HepG2 (cell line): ENCODE measurements around the gene GPC2. TPM values are rescaled to one million over a fixed set of nuclear protein-coding genes. Genes with fewer than 3 reads are reported as not detected.

Source experiments
- ARNT ChIP-seq: fragments of 450-650 bp; IDR thresholded peaks from 2 replicates; pipeline ENCODE4 v1.6.1; 2017
- DPF2 ChIP-seq: sonication (generic); formaldehyde crosslinking; IDR thresholded peaks from 2 replicates; pipeline ENCODE4 v1.4.0; 2020; ENCODE audit warnings: mild to moderate bottlenecking, low read depth, missing genetic modification reagents, borderline replicate concordance
- ETS1 ChIP-seq: sonication (generic); formaldehyde crosslinking; IDR thresholded peaks from 2 replicates; pipeline ENCODE4 v1.4.0; 2020; ENCODE audit warnings: missing genetic modification reagents
- FOXO1 ChIP-seq: sonication (generic); formaldehyde crosslinking; IDR thresholded peaks from 2 replicates; pipeline ENCODE4 v1.4.0; 2020; ENCODE audit warnings: missing genetic modification reagents
- HOMEZ ChIP-seq: IDR thresholded peaks from 2 replicates; pipeline ENCODE4 v1.6.1; 2016; ENCODE audit warnings: low read depth
- HOXA7 ChIP-seq: sonication (generic); formaldehyde crosslinking; IDR thresholded peaks from 2 replicates; pipeline ENCODE4 v1.8.1; 2022; ENCODE audit warnings: mild to moderate bottlenecking, missing genetic modification reagents, moderate library complexity
- IKZF4 ChIP-seq: sonication (generic); formaldehyde crosslinking; IDR thresholded peaks from 2 replicates; pipeline ENCODE4 v1.5.1; 2020; ENCODE audit warnings: borderline replicate concordance, mild to moderate bottlenecking, low read depth, missing genetic modification reagents; ENCODE audit errors: not compliant biosample characterization
- KMT2B ChIP-seq: IDR thresholded peaks from 2 replicates; pipeline ENCODE4 v1.6.1; 2016; ENCODE audit warnings: missing genetic modification reagents, missing compliant biosample characterization
- MXI1 ChIP-seq: IDR thresholded peaks from 3 replicates; pipeline ENCODE4 v1.6.1; 2012; ENCODE audit warnings: low read depth, low read length, inconsistent platforms, borderline replicate concordance
- NFE2L2 ChIP-seq: fragments of 150-350 bp; IDR thresholded peaks from 2 replicates; pipeline ENCODE4 v1.6.1; 2014; ENCODE audit warnings: low read length
- NFYB ChIP-seq: sonication (generic); formaldehyde crosslinking; IDR thresholded peaks from 2 replicates; pipeline ENCODE4 v1.4.0; 2020; ENCODE audit warnings: missing genetic modification reagents
- RCOR2 ChIP-seq: IDR thresholded peaks from 2 replicates; pipeline ENCODE4 v1.6.1; 2016; ENCODE audit warnings: missing biosample characterization, missing genetic modification reagents
- RFX5 ChIP-seq: IDR thresholded peaks from 2 replicates; pipeline ENCODE4 v1.6.1; 2011; ENCODE audit warnings: low read depth, low read length, improper control_type of control experiment
- SIN3A ChIP-seq: IDR thresholded peaks from 2 replicates; pipeline ENCODE4 v1.6.1; 2011; ENCODE audit warnings: low read depth, mild to moderate bottlenecking, control low read depth, low read length, borderline replicate concordance
- SIX4 ChIP-seq: sonication (generic); formaldehyde crosslinking; IDR thresholded peaks from 2 replicates; pipeline ENCODE4 v1.4.0; 2020; ENCODE audit warnings: missing genetic modification reagents
- ZBTB33 ChIP-seq: sonication (generic); formaldehyde crosslinking; IDR thresholded peaks from 2 replicates; pipeline ENCODE4 v1.4.0; 2020; ENCODE audit warnings: missing genetic modification reagents
- ZFP36L1 ChIP-seq: sonication (generic); formaldehyde crosslinking; IDR thresholded peaks from 2 replicates; pipeline ENCODE4 v1.8.0; 2022; ENCODE audit warnings: mild to moderate bottlenecking, missing genetic modification reagents, moderate library complexity
- ZNF17 ChIP-seq: sonication (generic); formaldehyde crosslinking; IDR thresholded peaks from 2 replicates; pipeline ENCODE4 v1.5.0; 2020; ENCODE audit warnings: mild to moderate bottlenecking, missing genetic modification reagents
- ZNF3 ChIP-seq: IDR thresholded peaks from 2 replicates; pipeline ENCODE4 v1.7.0; 2017; ENCODE audit warnings: inconsistent platforms
- ZNF34 ChIP-seq: sonication (generic); formaldehyde crosslinking; IDR thresholded peaks from 2 replicates; pipeline ENCODE4 v1.4.0; 2020; ENCODE audit warnings: mild to moderate bottlenecking, missing genetic modification reagents, borderline replicate concordance
- ZNF44 ChIP-seq: sonication (generic); formaldehyde crosslinking; IDR thresholded peaks from 2 replicates; pipeline ENCODE4 v1.5.1; 2020; ENCODE audit warnings: mild to moderate bottlenecking, missing genetic modification reagents
- ZNF441 ChIP-seq: sonication (generic); formaldehyde crosslinking; IDR thresholded peaks from 2 replicates; pipeline ENCODE4 v1.7.0; 2021; ENCODE audit warnings: missing genetic modification reagents, borderline replicate concordance
- ZNF460 ChIP-seq: sonication (generic); formaldehyde crosslinking; IDR thresholded peaks from 2 replicates; pipeline ENCODE4 v1.5.1; 2020; ENCODE audit warnings: missing genetic modification reagents, mild to moderate bottlenecking, borderline replicate concordance
- ZNF530 ChIP-seq: sonication (generic); formaldehyde crosslinking; IDR thresholded peaks from 2 replicates; pipeline ENCODE4 v1.5.0; 2020; ENCODE audit warnings: low read depth, mild to moderate bottlenecking, missing genetic modification reagents
- ZNF552 ChIP-seq: sonication (generic); formaldehyde crosslinking; IDR thresholded peaks from 2 replicates; pipeline ENCODE4 v1.9.0; 2022; ENCODE audit warnings: missing genetic modification reagents, mild to moderate bottlenecking, borderline replicate concordance
- ZNF713 ChIP-seq: sonication (generic); formaldehyde crosslinking; IDR thresholded peaks from 2 replicates; pipeline ENCODE4 v1.4.0; 2020; ENCODE audit warnings: mild to moderate bottlenecking, missing genetic modification reagents
- ZNF790 ChIP-seq: sonication (generic); formaldehyde crosslinking; IDR thresholded peaks from 2 replicates; pipeline ENCODE4 v1.8.0; 2022; ENCODE audit warnings: missing genetic modification reagents, mild to moderate bottlenecking, borderline replicate concordance
- polyA plus RNA-seq, 8 experiments: library from polyadenylated mRNA; depleted of rRNA in 3 of 8; stranded (reverse) in 7 of 8; unstranded in 1 of 8; fragments of >200 nt; fragmentation: Illumina TruSeq in 4 of 8; extraction: Trizol in 4 of 8; gene quantifications; 2 replicates each; pipeline versions ENCODE4 v1.2.1 to v1.2.3, GENCODE V29; 2011 to 2016; ENCODE audit warnings: low read depth in 4 of 8, missing spikeins in 1 of 8, mixed read lengths in 1 of 8; ENCODE audit not compliant: insufficient read depth in 1 of 8
- total RNA-seq, 5 experiments: library from RNA; depleted of rRNA; stranded (reverse); fragments of >200 nt; fragmentation: Illumina TruSeq; extraction: Trizol; gene quantifications; 2 replicates each; pipeline ENCODE4 v1.2.3, GENCODE V29; 2016; ENCODE audit warnings: low read depth in 1 of 5

Gene GPC2
- total and polyA plus RNA-seq, 2 of the 13 experiments (the other 11 are each of a cell fraction or from before 2014, with no cell fraction given), result 0.64 to 0.78 TPM

GRCh38 chr7:100158229-100159098 lies 18.7 kb downstream of the GPC2 start, which contains the start of gene TRAPPC14 (continued):
- TF ChIP-seq ZNF790 (CRISPR knock-in tag), result no peak
- TF ChIP-seq HOXA7 (CRISPR knock-in tag), result no peak
- TF ChIP-seq ZNF44 (CRISPR knock-in tag), result no peak
- peak; percentile 59; the same call in 1 of the 2 replicates for TF ChIP-seq KMT2B
- no peak for TF ChIP-seq ZNF530 (CRISPR knock-in tag)
- TF ChIP-seq IKZF4, result no peak
- no peak for TF ChIP-seq ZNF17 (CRISPR knock-in tag)
- no peak for TF ChIP-seq SIX4 (CRISPR knock-in tag)
- TF ChIP-seq HOMEZ (CRISPR knock-in tag), result no peak
- TF ChIP-seq MXI1, result peak; percentile 46; the same call in 1 of the 3 replicates
- no peak for TF ChIP-seq ETS1 (CRISPR knock-in tag)
- TF ChIP-seq ZNF713, result no peak
- TF ChIP-seq DPF2 (CRISPR knock-in tag), result no peak
- TF ChIP-seq ZNF441, result no peak
- no peak for TF ChIP-seq ZNF3 (CRISPR knock-in tag)
- peak; percentile 81; the same call in 1 of the 2 replicates for TF ChIP-seq ZNF34
- TF ChIP-seq FOXO1, result 0 out of 2 replicates have a peak, but pooled peaks have one; percentile 63
- TF ChIP-seq RCOR2 (CRISPR knock-in tag), result no peak
- TF ChIP-seq ZFP36L1 (CRISPR knock-in tag), result no peak
- TF ChIP-seq ZNF552 (CRISPR knock-in tag), result no peak; the same call in 1 of the 2 replicates
- TF ChIP-seq NFYB, result no peak
- no peak for TF ChIP-seq ARNT
- TF ChIP-seq ZNF460 (CRISPR knock-in tag), result no peak
- TF ChIP-seq RFX5, result no peak
- TF ChIP-seq NFE2L2, result no peak
- no peak for TF ChIP-seq SIN3A
- no peak; the same call in 1 of the 2 replicates for TF ChIP-seq ZBTB33 (CRISPR knock-in tag)
